HEK293 (cell line): ENCODE measurements around the gene ARG1.
A peak's percentile ranks its signal among the peaks of the same experiment; 100 is the strongest.

ENCODE experiments used
- CTCF ChIA-PET: fragments of 350-600 bp; formaldehyde crosslinking; extraction: SDS; loops from one replicate; lab custom pipeline; 2021; ENCODE audit warnings: antibody characterized with exemption; lab: Yijun Ruan, JAX
- POLR2A ChIA-PET: fragments of 300-600 bp; formaldehyde crosslinking; extraction: SDS; loops from one replicate; lab custom pipeline; 2020; ENCODE audit warnings: antibody characterized with exemption, inconsistent platforms; lab: Yijun Ruan, JAX
- H3K27ac ChIP-seq: fragments of 200-500 bp; sonication (Bioruptor generic); 2 replicates; pipeline ENCODE4 v1.5.1; 2014; ENCODE audit warnings: low read depth, low read length, control low read depth, inconsistent platforms; ENCODE audit errors: extremely low read depth
- H3K36me3 ChIP-seq, 2 experiments: fragments of 200-500 bp in 1 of 2; sonication (Bioruptor generic) in 1 of 2; 1 replicate in 1 of 2; 2 replicates in 1 of 2; pipeline ENCODE4 v1.5.1; 2014 to 2017; ENCODE audit warnings: inconsistent platforms in 2 of 2, low read length in 2 of 2; ENCODE audit not compliant: control insufficient read depth in 2 of 2, insufficient read depth in 1 of 2
- H3K4me1 ChIP-seq: fragments of 200-500 bp; sonication (Bioruptor generic); 2 replicates; pipeline ENCODE4 v1.5.1; 2014; ENCODE audit warnings: mild to moderate bottlenecking, low read length, inconsistent platforms; ENCODE audit not compliant: control insufficient read depth, insufficient read depth
- H3K4me3 ChIP-seq: 2 replicates; pipeline ENCODE4 v1.5.1; 2011; ENCODE audit warnings: low read depth, mild to moderate bottlenecking, control low read depth, low read length, moderate library complexity
- H3K9me3 ChIP-seq: fragments of 200-500 bp; sonication (Bioruptor generic); 2 replicates; pipeline ENCODE4 v1.5.1; 2014; ENCODE audit warnings: low read depth, low read length, inconsistent platforms; ENCODE audit not compliant: control insufficient read depth, insufficient read depth
- KLF16 ChIP-seq: fragments of 450-650 bp; formaldehyde crosslinking; IDR thresholded peaks from 2 replicates; pipeline ENCODE4 v1.5.1; 2017; ENCODE audit warnings: missing biosample characterization, missing genetic modification characterization
- TCF7L2 ChIP-seq: IDR thresholded peaks from 2 replicates; pipeline ENCODE4 v1.6.1; 2011; ENCODE audit warnings: low read depth, mild to moderate bottlenecking, inconsistent platforms, low read length, moderate library complexity, borderline replicate concordance
- ZBTB17 ChIP-seq: fragments of 450-650 bp; formaldehyde crosslinking; IDR thresholded peaks from 2 replicates; pipeline ENCODE4 v1.5.1; 2016; ENCODE audit warnings: missing biosample characterization, missing genetic modification characterization
- ZNF114 ChIP-seq: fragments of 450-650 bp; formaldehyde crosslinking; IDR thresholded peaks from 2 replicates; pipeline ENCODE4 v1.5.0; 2017; ENCODE audit warnings: missing biosample characterization, missing genetic modification characterization
- ZNF132 ChIP-seq: fragments of 450-650 bp; formaldehyde crosslinking; IDR thresholded peaks from 2 replicates; pipeline ENCODE4 v1.5.1; 2017; ENCODE audit warnings: missing biosample characterization, missing genetic modification characterization, borderline replicate concordance
- ZNF391 ChIP-seq: fragments of 450-650 bp; formaldehyde crosslinking; IDR thresholded peaks from 2 replicates; pipeline ENCODE4 v1.5.1; 2016; ENCODE audit warnings: low read depth, missing biosample characterization, missing genetic modification characterization, borderline replicate concordance
- ZNF473 ChIP-seq: fragments of 450-650 bp; formaldehyde crosslinking; IDR thresholded peaks from 2 replicates; pipeline ENCODE4 v1.5.1; 2017; ENCODE audit warnings: missing biosample characterization, missing genetic modification characterization
- ZNF600 ChIP-seq: fragments of 450-650 bp; formaldehyde crosslinking; IDR thresholded peaks from 2 replicates; pipeline ENCODE4 v1.5.1; 2016; ENCODE audit warnings: missing biosample characterization, missing genetic modification characterization
- ZSCAN4 ChIP-seq: fragments of 450-650 bp; formaldehyde crosslinking; IDR thresholded peaks from 2 replicates; pipeline ENCODE4 v1.5.1; 2017; ENCODE audit warnings: missing biosample characterization, missing genetic modification characterization

ARG1 gene

GRCh38 chr6:131629651-131630050 lies 56.6 kb downstream of the ARG1 start:
- Histone ChIP-seq H3K4me1 (0 out of 2 replicates have a peak, but pooled peaks cover 4% of the 10 kb centered on the region), H3K9me3 (no peaks in the 10 kb centered on the region), H3K27ac (no peak overlapping the region), H3K4me3 (no peak overlapping the region), H3K36me3 (peaks cover 15 to 20% of the 10 kb centered on the region in 2 experiments)
- TF ChIP-seq TCF7L2 (no peak), ZNF600 (tag by site-specific recombination) (no peak), ZSCAN4 (tag by site-specific recombination) (no peak), ZNF391 (no peak), ZNF132 (tag by site-specific recombination) (no peak), ZNF473 (no peak), KLF16 (no peak)
- ChIA-PET CTCF (interaction anchor here (0.5 to 3.9 kb wide), 9 partner anchors 9 to 889 kb away, joined by 3 to 84 read pairs (median 30); partner anchors contain the start of gene ENPP3), POLR2A (no interaction called here)

- CTCF ChIA-PET: interaction anchor here (1.0 kb wide), 1 partner anchor 112 kb away, joined by 3 read pairs; no protein-coding TSS in a partner anchor
Observed at GRCh38 chr6:131631625-131632289, 58.7 kb downstream of the ARG1 start.

More at GRCh38 chr6:131631625-131632289, 58.7 kb downstream of the ARG1 start:
- peaks cover 0 to under 1% of the 10 kb centered on the region in 2 experiments; a peak in 1 of 3 replicates for H3K36me3 ChIP-seq
- POLR2A ChIA-PET: no interaction called here
- no peak overlapping the region for H3K27ac ChIP-seq
- H3K4me1 ChIP-seq: 0 out of 2 replicates have a peak, but pooled peaks cover 3% of the 10 kb centered on the region
- no peak overlapping the region for H3K4me3 ChIP-seq
- no peak for TF ChIP-seq ZNF114 (tag by site-specific recombination)
- 0 out of 2 replicates have a peak, but pooled peaks have one; percentile 10 for TF ChIP-seq ZBTB17 (tag by site-specific recombination)
- no peaks in the 10 kb centered on the region for H3K9me3 ChIP-seq
